ENCODE measurements around the gene AEBP1. TPM values are rescaled to one million over a fixed set of nuclear protein-coding genes. Genes with fewer than 3 reads are reported as not detected.

AEBP1 gene
- total and polyA plus RNA-seq, 2 donors (not counting 1 experiment from before 2014, with no cell fraction given) = 44.4 to 133 TPM

DNA sequence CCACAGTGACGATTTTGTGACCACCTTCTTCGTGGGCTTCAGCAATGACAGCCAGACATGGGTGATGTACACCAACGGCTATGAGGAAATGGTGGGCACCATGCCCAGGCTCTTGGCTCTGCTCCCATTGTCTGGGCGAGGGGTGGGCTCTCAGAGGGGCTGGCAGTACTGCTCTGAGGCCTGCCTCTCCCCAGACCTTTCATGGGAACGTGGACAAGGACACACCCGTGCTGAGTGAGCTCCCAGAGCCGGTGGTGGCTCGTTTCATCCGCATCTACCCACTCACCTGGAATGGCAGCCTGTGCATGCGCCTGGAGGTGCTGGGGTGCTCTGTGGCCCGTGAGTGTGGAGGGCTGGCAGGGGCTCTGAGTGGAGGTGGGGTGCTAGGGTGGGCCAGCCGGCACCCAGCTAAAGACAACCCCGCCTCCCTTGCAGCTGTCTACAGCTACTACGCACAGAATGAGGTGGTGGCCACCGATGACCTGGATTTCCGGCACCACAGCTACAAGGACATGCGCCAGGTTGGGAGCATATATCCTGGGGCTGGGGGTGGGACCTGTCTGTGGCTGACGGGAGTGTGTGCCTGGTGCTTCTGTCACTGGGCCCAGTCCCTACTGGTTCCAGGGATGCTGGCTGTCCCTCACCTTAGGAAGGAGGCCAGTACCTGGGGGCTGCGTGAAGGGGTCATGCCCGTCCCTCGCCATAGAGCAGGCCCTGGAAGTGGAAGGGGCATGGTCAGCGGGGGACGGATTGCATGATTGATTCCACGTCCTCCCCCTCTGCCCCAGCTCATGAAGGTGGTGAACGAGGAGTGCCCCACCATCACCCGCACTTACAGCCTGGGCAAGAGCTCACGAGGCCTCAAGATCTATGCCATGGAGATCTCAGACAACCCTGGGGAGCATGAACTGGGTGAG is 6.8 kb downstream of the AEBP1 start:
- no peak overlapping the region for H3K9ac ChIP-seq (ENCODE audit: insufficient read depth, low read length)
- no peak overlapping the region for H3K27ac ChIP-seq (ENCODE audit: insufficient read depth, low read length)
- no peaks in the 10 kb centered on the region for H3K9me3 ChIP-seq (ENCODE audit: control insufficient read depth, insufficient read depth, low read depth, low read length)
- H2AFZ ChIP-seq (ENCODE audit: low read length) = no peak overlapping the region
- H3K4me3 ChIP-seq (replicated peaks in 1 of 4; ENCODE audit: control extremely low read depth in 1 of 4, insufficient read depth in 1 of 4, low read depth in 3 of 4, low read length in 4 of 4) = no peak overlapping the region
- H3K4me2 ChIP-seq (ENCODE audit: extremely low read depth, insufficient read depth, low read length) = no peak overlapping the region
- TF ChIP-seq, protein P1, sequence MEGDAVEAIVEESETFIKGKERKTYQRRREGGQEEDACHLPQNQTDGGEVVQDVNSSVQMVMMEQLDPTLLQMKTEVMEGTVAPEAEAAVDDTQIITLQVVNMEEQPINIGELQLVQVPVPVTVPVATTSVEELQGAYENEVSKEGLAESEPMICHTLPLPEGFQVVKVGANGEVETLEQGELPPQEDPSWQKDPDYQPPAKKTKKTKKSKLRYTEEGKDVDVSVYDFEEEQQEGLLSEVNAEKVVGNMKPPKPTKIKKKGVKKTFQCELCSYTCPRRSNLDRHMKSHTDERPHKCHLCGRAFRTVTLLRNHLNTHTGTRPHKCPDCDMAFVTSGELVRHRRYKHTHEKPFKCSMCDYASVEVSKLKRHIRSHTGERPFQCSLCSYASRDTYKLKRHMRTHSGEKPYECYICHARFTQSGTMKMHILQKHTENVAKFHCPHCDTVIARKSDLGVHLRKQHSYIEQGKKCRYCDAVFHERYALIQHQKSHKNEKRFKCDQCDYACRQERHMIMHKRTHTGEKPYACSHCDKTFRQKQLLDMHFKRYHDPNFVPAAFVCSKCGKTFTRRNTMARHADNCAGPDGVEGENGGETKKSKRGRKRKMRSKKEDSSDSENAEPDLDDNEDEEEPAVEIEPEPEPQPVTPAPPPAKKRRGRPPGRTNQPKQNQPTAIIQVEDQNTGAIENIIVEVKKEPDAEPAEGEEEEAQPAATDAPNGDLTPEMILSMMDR (conservative IDR thresholded peaks at IDR 0.05 in 1 of 2, IDR thresholded peaks at IDR 0.05 in 1 of 2; ENCODE audit: low read depth in 1 of 2, low read length in 2 of 2) = no peak
- no peak for TF ChIP-seq EZH2 (IDR thresholded peaks at IDR 0.05; ENCODE audit: low read length, missing control alignments)
- no peak for DNase-seq (ENCODE audit: low read depth in 2 of 2)
- H3K79me2 ChIP-seq (ENCODE audit: control insufficient read depth, insufficient read depth, low read length) = no peaks in the 10 kb centered on the region
- H3K27me3 ChIP-seq (ENCODE audit: control insufficient read depth, insufficient read depth, low read length) = no peaks in the 10 kb centered on the region
- peaks cover 3% of the 10 kb centered on the region for H3K4me1 ChIP-seq (ENCODE audit: control insufficient read depth, extremely low read depth, insufficient read depth, low read length)
- H3K36me3 ChIP-seq (ENCODE audit: control insufficient read depth, insufficient read depth, low read length) = peaks cover 30% of the 10 kb centered on the region
- H4K20me1 ChIP-seq (ENCODE audit: control insufficient read depth, extremely low read depth, insufficient read depth, low read length) = no peaks in the 10 kb centered on the region

DNA sequence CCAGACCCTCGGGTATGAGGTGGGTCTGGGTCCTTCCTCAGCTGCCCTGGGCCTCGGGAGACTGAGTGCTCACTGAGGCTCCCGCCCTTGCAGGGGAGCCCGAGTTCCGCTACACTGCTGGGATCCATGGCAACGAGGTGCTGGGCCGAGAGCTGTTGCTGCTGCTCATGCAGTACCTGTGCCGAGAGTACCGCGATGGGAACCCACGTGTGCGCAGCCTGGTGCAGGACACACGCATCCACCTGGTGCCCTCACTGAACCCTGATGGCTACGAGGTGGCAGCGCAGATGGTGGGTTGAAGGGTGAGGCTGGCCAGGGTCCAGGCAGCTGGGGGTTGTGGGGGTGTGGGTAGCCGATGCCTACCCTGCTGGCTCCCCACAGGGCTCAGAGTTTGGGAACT is 7.6 kb downstream of the AEBP1 start:
- TF ChIP-seq, protein P1 (conservative IDR thresholded peaks at IDR 0.05 in 1 of 2, IDR thresholded peaks at IDR 0.05 in 1 of 2; ENCODE audit: low read depth in 1 of 2, low read length in 2 of 2) = no peak
- TF ChIP-seq EZH2 (IDR thresholded peaks at IDR 0.05; ENCODE audit: low read length, missing control alignments) = no peak
- Histone ChIP-seq H3K27me3 (ENCODE audit: control insufficient read depth, insufficient read depth, low read length) (no peaks in the 10 kb centered on the region), H3K4me3 (replicated peaks in 1 of 4; ENCODE audit: control extremely low read depth in 1 of 4, insufficient read depth in 1 of 4, low read depth in 3 of 4, low read length in 4 of 4) (no peak overlapping the region), H3K4me2 (ENCODE audit: extremely low read depth, insufficient read depth, low read length) (no peak overlapping the region), H3K27ac (ENCODE audit: insufficient read depth, low read length) (no peak overlapping the region), H3K4me1 (ENCODE audit: control insufficient read depth, extremely low read depth, insufficient read depth, low read length) (no peaks in the 10 kb centered on the region), H3K36me3 (ENCODE audit: control insufficient read depth, insufficient read depth, low read length) (peaks cover 32% of the 10 kb centered on the region), H2AFZ (ENCODE audit: low read length) (no peak overlapping the region), H3K79me2 (ENCODE audit: control insufficient read depth, insufficient read depth, low read length) (no peaks in the 10 kb centered on the region), H3K9ac (ENCODE audit: insufficient read depth, low read length) (no peak overlapping the region), H3K9me3 (ENCODE audit: control insufficient read depth, insufficient read depth, low read depth, low read length) (no peaks in the 10 kb centered on the region), H4K20me1 (ENCODE audit: control insufficient read depth, extremely low read depth, insufficient read depth, low read length) (no peaks in the 10 kb centered on the region)
- DNase-seq (ENCODE audit: low read depth in 2 of 2) = no peak

DNA sequence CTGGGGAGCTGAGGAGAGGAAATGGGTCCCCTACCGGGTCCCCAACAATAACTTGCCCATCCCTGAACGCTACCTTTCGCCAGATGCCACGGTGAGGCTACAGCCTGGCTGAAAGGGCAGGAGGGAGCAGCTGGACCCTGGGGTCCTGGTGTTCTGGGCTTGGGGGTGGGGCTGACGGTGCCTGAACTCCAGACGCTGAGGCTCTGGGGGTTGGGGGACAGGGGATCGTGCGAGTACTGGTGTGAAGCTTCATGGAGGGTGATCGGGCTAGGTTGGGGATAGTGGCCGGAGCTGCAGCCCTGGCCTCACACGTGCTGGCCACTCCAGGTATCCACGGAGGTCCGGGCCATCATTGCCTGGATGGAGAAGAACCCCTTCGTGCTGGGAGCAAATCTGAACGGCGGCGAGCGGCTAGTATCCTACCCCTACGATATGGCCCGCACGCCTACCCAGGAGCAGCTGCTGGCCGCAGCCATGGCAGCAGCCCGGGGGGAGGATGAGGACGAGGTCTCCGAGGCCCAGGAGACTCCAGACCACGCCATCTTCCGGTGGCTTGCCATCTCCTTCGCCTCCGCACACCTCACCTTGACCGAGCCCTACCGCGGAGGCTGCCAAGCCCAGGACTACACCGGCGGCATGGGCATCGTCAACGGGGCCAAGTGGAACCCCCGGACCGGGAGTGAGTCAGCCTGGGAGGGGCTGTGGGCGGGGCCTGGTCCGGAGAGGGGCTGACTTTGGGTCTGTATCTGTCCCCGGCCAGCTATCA is 8.3 kb downstream of the AEBP1 start:
- peaks cover 31% of the 10 kb centered on the region for H3K36me3 ChIP-seq (ENCODE audit: control insufficient read depth, insufficient read depth, low read length)
- no peaks in the 10 kb centered on the region for H3K27me3 ChIP-seq (ENCODE audit: control insufficient read depth, insufficient read depth, low read length)
- no peak overlapping the region for H3K9ac ChIP-seq (ENCODE audit: insufficient read depth, low read length)
- no peak for DNase-seq (ENCODE audit: low read depth in 2 of 2)
- H3K27ac ChIP-seq (ENCODE audit: insufficient read depth, low read length) = no peak overlapping the region
- no peaks in the 10 kb centered on the region for H3K79me2 ChIP-seq (ENCODE audit: control insufficient read depth, insufficient read depth, low read length)
- H2AFZ ChIP-seq (ENCODE audit: low read length) = no peak overlapping the region
- H3K9me3 ChIP-seq (ENCODE audit: control insufficient read depth, insufficient read depth, low read depth, low read length) = no peaks in the 10 kb centered on the region
- H3K4me2 ChIP-seq (ENCODE audit: extremely low read depth, insufficient read depth, low read length) = no peak overlapping the region
- H3K4me1 ChIP-seq (ENCODE audit: control insufficient read depth, extremely low read depth, insufficient read depth, low read length) = no peaks in the 10 kb centered on the region
- H3K4me3 ChIP-seq (replicated peaks in 1 of 4; ENCODE audit: control extremely low read depth in 1 of 4, insufficient read depth in 1 of 4, low read depth in 3 of 4, low read length in 4 of 4) = no peak overlapping the region
- no peak for TF ChIP-seq EZH2 (IDR thresholded peaks at IDR 0.05; ENCODE audit: low read length, missing control alignments)
- TF ChIP-seq, protein P1 (conservative IDR thresholded peaks at IDR 0.05 in 1 of 2, IDR thresholded peaks at IDR 0.05 in 1 of 2; ENCODE audit: low read depth in 1 of 2, low read length in 2 of 2) = no peak
- H4K20me1 ChIP-seq (ENCODE audit: control insufficient read depth, extremely low read depth, insufficient read depth, low read length) = no peaks in the 10 kb centered on the region

Data from fibroblast of lung (primary cell).